HUES48 (cell line): ENCODE results near the gene PITPNC1.
"Not testable (repeated sequence)": the region's sequence is repeated elsewhere in the genome, so short reads cannot be mapped to it uniquely, and the experiment has no call there.

Experiments used
- H3K27ac ChIP-seq: one replicate; pipeline ENCODE4 v1.7.0; 2013; ENCODE audit warnings: low read depth, low read length, inconsistent platforms
- H3K27me3 ChIP-seq: 2 replicates; pipeline ENCODE4 v1.6.1; 2013; ENCODE audit warnings: mild to moderate bottlenecking, low read length; ENCODE audit not compliant: control insufficient read depth, insufficient read depth
- H3K36me3 ChIP-seq: 2 replicates; pipeline ENCODE4 v1.6.1; 2013; ENCODE audit warnings: low read length; ENCODE audit not compliant: control insufficient read depth, insufficient read depth
- H3K4me1 ChIP-seq: 2 replicates; pipeline ENCODE4 v1.6.1; 2013; ENCODE audit warnings: mild to moderate bottlenecking, low read length; ENCODE audit not compliant: control insufficient read depth, insufficient read depth
- H3K4me3 ChIP-seq: 2 replicates; pipeline ENCODE4 v1.5.1; 2013; ENCODE audit warnings: mild to moderate bottlenecking, low read depth, low read length
- H3K9ac ChIP-seq: 2 replicates; pipeline ENCODE4 v1.6.1; 2013; ENCODE audit warnings: mild to moderate bottlenecking, low read depth, low read length, moderate library complexity
- H3K9me3 ChIP-seq: 2 replicates; pipeline ENCODE4 v1.6.1; 2013; ENCODE audit warnings: low read length; ENCODE audit not compliant: control insufficient read depth, insufficient read depth

PITPNC1 gene

DNA sequence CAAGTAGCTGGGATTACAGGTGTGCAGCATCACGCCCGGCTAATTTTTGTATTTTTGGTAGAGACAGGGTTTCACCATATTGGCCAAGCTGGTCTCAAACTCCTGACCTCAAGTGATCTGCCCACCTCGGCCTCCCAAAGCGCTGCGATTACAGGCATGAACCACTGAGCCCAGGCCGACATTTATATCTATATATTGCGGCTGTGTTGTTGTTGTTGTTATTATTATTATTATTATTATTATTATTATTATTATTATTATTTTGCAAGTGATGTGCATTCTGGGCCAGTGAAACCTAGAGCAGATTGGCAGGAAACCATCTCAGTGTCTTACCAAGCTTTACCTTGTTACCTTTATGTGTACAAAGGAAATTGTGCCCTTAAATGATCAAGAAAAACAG lies 253.8 kb downstream of the PITPNC1 start:
- H3K27ac ChIP-seq, H3K27me3 ChIP-seq, H3K4me3 ChIP-seq: not testable (repeated sequence)

DNA sequence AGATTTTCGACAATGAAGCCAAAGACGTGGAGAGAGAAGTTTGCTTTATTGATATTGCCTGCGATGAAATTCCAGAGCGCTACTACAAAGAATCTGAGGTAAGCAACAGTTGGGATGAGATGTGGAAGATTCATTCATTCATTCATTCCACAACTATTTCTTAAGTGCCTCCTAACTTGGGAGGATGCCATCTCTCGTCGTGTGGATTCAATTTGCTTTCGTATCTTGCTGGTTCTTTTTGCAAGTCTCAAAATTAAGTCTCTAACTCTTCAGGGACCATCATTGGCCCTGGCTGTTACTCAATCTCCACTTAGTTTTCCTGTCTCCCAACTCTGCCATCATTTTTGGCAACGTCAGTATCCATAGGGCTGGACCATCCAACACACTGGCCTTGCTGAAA lies 255.1 kb downstream of the PITPNC1 start:
- Histone ChIP-seq H3K9me3 (no peaks in the 10 kb centered on the region), H3K4me1 (no peaks in the 10 kb centered on the region), H3K4me3 (no peak overlapping the region), H3K36me3 (peaks cover 24% of the 10 kb centered on the region), H3K27me3 (no peaks in the 10 kb centered on the region), H3K27ac (no peak overlapping the region), H3K9ac (no peak overlapping the region)

More for the DNA sequence above, 253.8 kb downstream of the PITPNC1 start:
- H3K9me3 ChIP-seq, H3K9ac ChIP-seq, H3K4me1 ChIP-seq: not testable (repeated sequence)
- H3K36me3 ChIP-seq = peaks cover 24% of the 10 kb centered on the region

DNA sequence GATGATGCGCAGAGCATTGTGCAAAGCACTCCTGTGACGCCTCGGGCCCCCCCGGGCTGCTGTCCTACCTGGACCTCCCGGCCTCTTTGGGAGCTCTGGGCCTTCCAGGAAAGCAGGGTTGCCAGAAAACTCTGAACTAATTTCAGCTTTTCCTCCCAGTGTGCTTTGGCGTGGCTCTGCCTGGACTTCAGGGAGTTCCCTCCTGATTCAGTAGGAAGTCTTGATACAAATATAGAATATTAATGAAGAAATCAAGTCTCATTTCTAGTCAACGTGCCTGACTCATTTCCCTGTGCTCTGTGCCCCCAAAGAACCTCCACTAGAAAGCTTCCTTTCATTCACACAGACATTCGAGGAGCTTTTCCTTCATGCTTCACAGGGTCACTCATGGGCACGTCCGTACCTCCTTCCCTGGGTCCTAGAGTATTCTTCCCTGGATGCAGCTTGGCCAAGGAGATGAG lies 256.7 kb downstream of the PITPNC1 start:
- Histone ChIP-seq H3K27ac (no peak overlapping the region), H3K27me3 (no peaks in the 10 kb centered on the region), H3K36me3 (peaks cover 24% of the 10 kb centered on the region), H3K4me3 (no peak overlapping the region), H3K9me3 (no peaks in the 10 kb centered on the region), H3K4me1 (no peaks in the 10 kb centered on the region), H3K9ac (no peak overlapping the region)

DNA sequence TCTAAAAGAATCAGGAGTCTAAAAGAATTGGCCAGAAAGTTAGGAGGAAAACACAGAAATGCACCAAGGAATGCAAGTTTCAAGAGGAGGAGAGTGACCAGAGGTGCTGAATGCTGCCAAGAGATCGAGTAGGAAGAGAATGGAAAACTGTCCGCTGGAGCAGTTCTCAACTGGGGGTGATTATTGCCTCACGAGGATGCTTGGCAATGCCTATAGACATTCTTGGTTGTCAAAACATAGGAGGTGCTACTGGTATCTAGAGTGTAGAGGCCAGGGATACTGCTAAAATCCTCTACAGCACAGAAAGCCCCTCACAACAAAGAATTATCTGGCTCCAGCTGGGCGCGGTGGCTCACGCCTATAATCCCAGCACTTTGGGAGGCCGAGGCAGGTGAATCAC lies 258.6 kb downstream of the PITPNC1 start:
- no peaks in the 10 kb centered on the region for H3K27me3 ChIP-seq
- no peak overlapping the region for H3K27ac ChIP-seq
- H3K4me3 ChIP-seq = no peak overlapping the region
- H3K36me3 ChIP-seq = peaks cover 24% of the 10 kb centered on the region
- H3K4me1 ChIP-seq = 0 out of 2 replicates have a peak, but pooled peaks cover 7% of the 10 kb centered on the region
- no peaks in the 10 kb centered on the region for H3K9me3 ChIP-seq
- H3K9ac ChIP-seq = no peak overlapping the region

DNA sequence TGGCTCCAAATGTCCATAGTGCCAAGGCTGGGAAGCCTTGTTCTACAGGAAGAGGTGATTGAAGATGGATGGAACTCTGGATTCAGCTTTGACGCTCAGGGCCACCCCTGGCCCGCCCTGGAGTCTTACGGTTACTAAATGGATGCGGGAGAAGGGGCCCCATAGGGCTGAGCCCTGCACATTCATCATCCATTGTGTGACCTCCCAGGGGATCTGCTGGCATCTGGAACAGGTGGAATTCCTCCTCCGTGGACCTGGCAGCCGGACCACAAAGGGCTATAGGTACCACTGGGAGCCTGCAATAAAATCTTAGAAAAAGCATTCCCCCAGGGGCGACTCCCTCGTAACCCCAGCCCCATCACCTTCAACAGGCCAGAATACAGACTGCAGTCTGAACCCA lies 259.2 kb downstream of the PITPNC1 start:
- no peaks in the 10 kb centered on the region for H3K9me3 ChIP-seq
- H3K27me3 ChIP-seq = no peaks in the 10 kb centered on the region
- no peak overlapping the region for H3K9ac ChIP-seq
- 0 out of 2 replicates have a peak, but pooled peaks cover 7% of the 10 kb centered on the region for H3K4me1 ChIP-seq
- no peak overlapping the region for H3K4me3 ChIP-seq
- H3K27ac ChIP-seq = no peak overlapping the region
- H3K36me3 ChIP-seq = peaks cover 24% of the 10 kb centered on the region

DNA sequence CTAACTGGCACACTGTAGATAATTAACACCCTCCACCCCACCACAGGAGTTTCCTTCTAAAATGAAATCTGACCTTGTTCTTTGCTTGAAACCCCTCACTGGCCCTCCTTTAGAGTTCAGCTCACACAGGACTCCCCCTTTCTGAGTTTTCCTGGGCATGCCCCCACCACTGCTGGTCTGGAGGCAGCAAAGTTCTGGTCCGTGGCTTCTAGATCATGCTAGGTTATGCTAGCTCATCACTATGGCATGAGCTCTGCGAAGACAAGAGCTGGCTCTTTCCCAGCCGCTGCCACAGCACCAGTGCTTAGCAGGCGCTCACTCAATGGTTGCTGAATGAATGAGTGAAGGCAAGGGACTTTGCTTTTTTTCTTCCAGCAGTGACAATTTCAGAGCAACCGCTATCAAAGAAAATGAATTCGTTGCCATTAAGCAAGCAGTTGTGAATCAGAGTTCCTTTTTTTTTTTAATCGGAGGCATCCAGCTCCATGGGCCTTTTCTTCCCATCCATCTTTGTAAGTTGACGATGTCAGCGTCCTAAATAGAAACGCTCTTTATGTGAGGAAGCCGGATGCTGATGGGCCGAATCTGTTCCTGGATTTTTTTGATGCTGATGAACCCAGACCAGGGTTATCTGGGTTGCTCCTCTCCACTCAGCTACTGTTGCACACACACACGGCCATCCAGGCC lies 259.9 kb downstream of the PITPNC1 start:
- H3K9ac ChIP-seq = no peak overlapping the region
- H3K36me3 ChIP-seq = peaks cover 22% of the 10 kb centered on the region
- no peaks in the 10 kb centered on the region for H3K27me3 ChIP-seq
- H3K9me3 ChIP-seq = no peaks in the 10 kb centered on the region
- no peak overlapping the region for H3K27ac ChIP-seq
- H3K4me3 ChIP-seq = no peak overlapping the region
- 0 out of 2 replicates have a peak, but pooled peaks cover 7% of the 10 kb centered on the region for H3K4me1 ChIP-seq

DNA sequence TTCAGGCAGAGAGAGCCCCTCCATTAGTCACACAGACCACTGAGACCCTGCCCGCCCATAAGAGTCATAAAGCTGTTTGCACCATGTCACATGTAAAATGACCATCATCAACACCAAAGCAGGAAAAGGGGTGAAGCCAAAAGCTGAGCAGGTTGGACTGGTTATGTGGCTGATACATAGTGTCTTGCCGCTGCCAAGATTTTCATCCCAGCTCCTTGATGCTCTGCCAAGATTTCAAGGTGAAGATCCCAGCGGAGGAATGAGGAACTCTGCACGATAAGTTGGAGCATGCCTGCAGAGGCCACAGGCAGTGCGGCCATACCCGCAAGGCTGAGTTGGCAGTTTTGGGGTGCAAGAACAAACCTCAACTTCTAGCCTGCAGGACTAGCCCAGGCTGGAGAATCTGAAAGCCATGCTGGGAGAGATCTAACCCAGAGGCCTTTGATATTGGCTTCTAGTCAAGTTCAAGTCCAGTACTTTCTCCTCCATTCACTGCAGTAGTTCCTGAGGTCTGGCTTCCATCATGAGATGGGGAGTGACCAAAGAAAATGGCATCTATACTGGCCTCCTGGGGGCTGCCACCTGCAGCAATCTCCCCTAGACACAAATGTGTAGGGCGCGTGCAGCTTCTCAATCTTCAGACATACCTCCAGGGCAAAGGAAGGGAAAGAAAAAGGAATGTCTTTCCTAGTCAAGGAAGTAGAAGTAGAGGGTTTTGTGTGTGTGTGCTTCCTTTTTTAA lies 261.0 kb downstream of the PITPNC1 start:
- Histone ChIP-seq H3K9ac (no peak overlapping the region), H3K36me3 (peaks cover 11% of the 10 kb centered on the region), H3K9me3 (no peaks in the 10 kb centered on the region), H3K27me3 (no peaks in the 10 kb centered on the region), H3K27ac (no peak overlapping the region), H3K4me1 (0 out of 2 replicates have a peak, but pooled peaks cover 7% of the 10 kb centered on the region), H3K4me3 (no peak overlapping the region)

DNA sequence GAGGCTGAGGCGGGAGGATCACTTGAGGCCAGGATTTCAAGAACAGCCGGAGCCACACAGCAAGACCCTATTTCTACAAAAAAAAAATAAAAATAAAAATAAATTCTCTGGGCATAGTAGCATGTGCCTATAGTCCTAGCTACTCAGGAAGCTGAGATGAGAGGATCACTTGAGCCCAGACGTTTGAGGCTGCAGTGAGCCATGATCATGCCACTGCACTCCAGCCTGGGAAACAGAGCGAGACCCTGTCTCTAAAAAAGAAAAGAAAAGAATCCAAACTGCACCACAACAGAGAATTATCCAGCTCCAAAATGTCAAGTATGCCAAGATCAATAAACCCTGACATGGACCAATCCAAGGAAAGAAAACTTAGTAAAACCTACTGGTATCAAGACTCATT lies 261.8 kb downstream of the PITPNC1 start:
- Histone ChIP-seq H3K36me3 (peaks cover 9% of the 10 kb centered on the region), H3K27me3 (no peaks in the 10 kb centered on the region), H3K9me3 (no peaks in the 10 kb centered on the region), H3K9ac (no peak overlapping the region), H3K27ac (no peak overlapping the region), H3K4me1 (0 out of 2 replicates have a peak, but pooled peaks cover 7% of the 10 kb centered on the region), H3K4me3 (no peak overlapping the region)

DNA sequence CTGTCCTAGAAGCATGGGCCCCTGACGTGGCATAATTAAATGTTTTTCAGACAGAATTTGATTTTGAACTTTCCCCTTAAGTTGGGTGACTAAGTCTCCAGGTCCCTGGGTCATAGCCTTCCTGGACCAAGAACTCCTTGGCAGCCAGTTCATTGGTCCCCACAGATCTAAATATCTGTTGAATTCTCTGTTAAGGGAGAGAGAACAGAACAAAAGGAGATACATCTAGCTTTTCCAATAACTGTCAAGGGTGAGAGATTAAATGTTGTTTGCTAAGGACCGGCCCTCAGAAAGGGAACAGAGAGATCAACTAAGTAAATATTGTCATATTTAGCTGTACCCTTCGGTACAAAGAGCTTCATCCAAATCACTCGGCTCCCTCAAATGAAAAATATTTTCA lies 262.5 kb downstream of the PITPNC1 start:
- Histone ChIP-seq H3K9me3 (no peaks in the 10 kb centered on the region), H3K27me3 (no peaks in the 10 kb centered on the region), H3K36me3 (0 out of 2 replicates have a peak, but pooled peaks cover 7% of the 10 kb centered on the region), H3K4me1 (0 out of 2 replicates have a peak, but pooled peaks cover 7% of the 10 kb centered on the region), H3K27ac (no peak overlapping the region), H3K4me3 (no peak overlapping the region), H3K9ac (no peak overlapping the region)

DNA sequence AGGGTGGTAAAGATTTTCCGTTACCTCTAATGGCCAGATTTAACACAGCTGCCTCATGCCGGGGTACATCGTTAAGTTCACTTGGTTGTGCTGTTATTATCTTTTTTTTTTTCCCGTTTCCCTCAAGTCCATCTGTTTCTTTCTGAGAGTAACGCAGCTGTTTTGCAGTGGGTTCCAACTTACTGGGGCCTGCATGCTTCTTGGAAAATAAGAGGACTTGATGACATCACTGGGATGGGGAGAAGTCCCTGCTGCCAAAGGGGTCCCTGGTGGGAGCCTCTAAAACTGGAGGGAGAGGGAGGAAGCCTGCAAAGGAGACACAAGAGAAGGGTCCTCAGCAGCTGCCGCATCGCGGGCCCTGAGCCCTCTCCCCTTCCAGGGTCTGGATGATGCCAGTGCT lies 262.9 kb downstream of the PITPNC1 start:
- Histone ChIP-seq H3K27me3 (no peaks in the 10 kb centered on the region), H3K9me3 (no peaks in the 10 kb centered on the region), H3K36me3 (0 out of 2 replicates have a peak, but pooled peaks cover 7% of the 10 kb centered on the region), H3K4me1 (0 out of 2 replicates have a peak, but pooled peaks cover 7% of the 10 kb centered on the region), H3K27ac (no peak overlapping the region), H3K9ac (no peak overlapping the region), H3K4me3 (no peak overlapping the region)

DNA sequence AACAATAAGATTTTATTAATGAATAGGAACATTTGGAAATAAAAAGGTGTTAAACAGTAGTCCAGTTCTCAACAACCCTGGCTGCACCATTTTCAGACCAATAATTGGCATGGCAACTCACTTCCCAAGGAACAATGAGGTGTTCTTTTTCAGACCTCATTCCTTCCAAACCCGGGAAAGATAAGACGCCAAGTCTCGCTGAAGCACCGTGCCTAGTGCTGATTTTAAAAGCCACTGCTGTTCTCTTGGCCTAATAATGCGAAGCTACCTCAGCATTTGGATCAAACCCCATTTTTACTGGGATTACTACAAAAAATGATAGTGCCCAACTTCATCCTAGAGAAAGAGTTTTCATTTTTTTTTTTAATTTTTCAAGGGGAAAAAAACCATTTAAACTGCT lies 265.4 kb downstream of the PITPNC1 start:
- H3K36me3 ChIP-seq = 0 out of 2 replicates have a peak, but pooled peaks cover 7% of the 10 kb centered on the region
- H3K4me3 ChIP-seq = no peak overlapping the region
- no peak overlapping the region for H3K27ac ChIP-seq
- H3K9ac ChIP-seq = no peak overlapping the region
- H3K27me3 ChIP-seq = no peaks in the 10 kb centered on the region
- H3K9me3 ChIP-seq = no peaks in the 10 kb centered on the region
- 0 out of 2 replicates have a peak, but pooled peaks cover 7% of the 10 kb centered on the region for H3K4me1 ChIP-seq
